Right lobe of liver (tissue), 6 donors: ENCODE results near the gene TADA2B. TPM values are rescaled to one million over a fixed set of nuclear protein-coding genes. Genes with fewer than 3 reads are reported as not detected.

Experiments used
- ATAC-seq, 4 donors: fragments of 200-7000 bp; cut with Tn5 transposase; one replicate each; pipeline ENCODE4 v1.9.1; 2020; ENCODE audit warnings: mild to moderate bottlenecking in 4 of 4, moderate library complexity in 4 of 4
- DNase-seq, 3 donors: peaks; one replicate each; pipeline ENCODE4 v3.0.0-alpha.2; 2020
- H3K27ac ChIP-seq, 3 donors: fragments of 200-600 bp; one replicate each; pipeline ENCODE4 v1.8.0; 2022
- H3K27me3 ChIP-seq, 2 donors: fragments of 200-600 bp; one replicate each; pipeline ENCODE4 v1.8.0; 2022
- H3K36me3 ChIP-seq, 4 donors: fragments of 200-600 bp; sonication (generic) in 1 of 4; one replicate each; pipeline versions ENCODE4 v1.5.1 to v1.8.0; 2017 to 2022; ENCODE audit warnings: control low read depth in 1 of 4
- H3K4me1 ChIP-seq, 4 donors: fragments of 200-600 bp; sonication (generic) in 1 of 4; one replicate each; pipeline versions ENCODE4 v1.5.1 to v1.8.0; 2017 to 2022; ENCODE audit warnings: control low read depth in 1 of 4
- H3K4me3 ChIP-seq, 3 donors: fragments of 200-600 bp; one replicate each; pipeline ENCODE4 v1.8.0; 2022
- H3K9me3 ChIP-seq, 4 donors: fragments of 200-600 bp; sonication (generic) in 1 of 4; one replicate each; pipeline versions ENCODE4 v1.5.1 to v1.8.0; 2017 to 2022; ENCODE audit warnings: control low read depth in 1 of 4
- CTCF ChIP-seq, 4 donors: fragments of 200-600 bp in 3 of 4; fragments of 450-650 bp in 1 of 4; IDR thresholded peaks; one replicate each; pipeline versions ENCODE4 v1.5.1 to v1.8.0; 2016 to 2022; ENCODE audit warnings: antibody characterized with exemption in 4 of 4, mild to moderate bottlenecking in 2 of 4
- POLR2A ChIP-seq: fragments of 450-650 bp; IDR thresholded peaks from one replicate; pipeline ENCODE4 v1.6.1; 2017; ENCODE audit warnings: antibody characterized with exemption, mild to moderate bottlenecking
- WGBS: methylation state at CpG from one replicate; pipeline ENCODE4 v1.1.6; 2018; ENCODE audit warnings: low coverage, low lambda C conversion rate; ENCODE audit not compliant: insufficient coverage; ENCODE audit errors: missing lambda C conversion rate; 5-methylcytosine and 5-hydroxymethylcytosine counted together
- intact Hi-C, 2 donors: fragments of 100-400 bp; cut with DNase I; formaldehyde crosslinking; loops; one replicate each; pipeline versions ENCODE4 v1.11.2 to v1.14.1; 2022
- total RNA-seq, 6 experiments: library from RNA; depleted of rRNA in 2 of 6; stranded (reverse); fragments of >200 nt in 2 of 6; fragmentation: NEBNext Ultra II Directional in 3 of 6; extraction: Animal tissue kit (Norgen Biotek cat#: 25700) in 3 of 6; gene quantifications; one replicate each; pipeline versions ENCODE4 v1.1.0 to v1.2.4, GENCODE V29; 2016 to 2023
- donor health status: DM: no; HTN: yes; CAD: no.
- donor health status: DM: no; HTN: no; CAD: no.
- donor health status: DM: no; HTN: no; CAD: no.
- donor health status: DM: no; HTN: yes; CAD: no.
- donor health status: DM: no; HTN: yes; CAD: no.

TADA2B gene
- total RNA-seq, 6 experiments from 2014 or later: 12.1 to 16.3 (median 14.0) TPM

GRCh38 chr4:7103031-7103606, 59.9 kb downstream of the TADA2B start:
- peak overlapping the region; percentile 58 to 74 (median 61) for H3K4me3 ChIP-seq
- DNase-seq (peak; percentile 93 to 94 (median 94)), ATAC-seq (peak; percentile 90 to 93 (median 92))
- TF ChIP-seq CTCF (IDR thresholded peaks at IDR 0.05): no peak
- TF ChIP-seq POLR2A: peak; percentile 59
- no peaks in the 10 kb centered on the region for H3K36me3 ChIP-seq
- intact Hi-C loops: no loop called here
- H3K27me3 ChIP-seq: no peaks in the 10 kb centered on the region
- 2% methylated on average over 20 of the region's 35 CpGs for WGBS
- H3K27ac ChIP-seq: peak overlapping the region; percentile 48 to 78 (median 69)
- peaks cover 0 to 21% (median 4%) of the 10 kb centered on the region in 4 donors for H3K4me1 ChIP-seq
- H3K9me3 ChIP-seq: no peaks in the 10 kb centered on the region

GRCh38 chr4:7103607-7104365, 60.6 kb downstream of the TADA2B start:
- WGBS: 15% methylated on average over 8 of the region's 21 CpGs
- H3K9me3 ChIP-seq: no peaks in the 10 kb centered on the region
- H3K27ac ChIP-seq: peak overlapping the region; percentile 41 to 69 (median 56)
- no peak for TF ChIP-seq CTCF (IDR thresholded peaks at IDR 0.05)
- no peak for TF ChIP-seq POLR2A
- DNase-seq (peak; percentile 83 to 89 (median 86)), ATAC-seq (peak; percentile 58 to 74 (median 60))
- H3K36me3 ChIP-seq: no peaks in the 10 kb centered on the region
- H3K4me1 ChIP-seq: peaks cover 0 to 21% (median 4%) of the 10 kb centered on the region in 4 donors
- intact Hi-C loops: no loop called here
- no peaks in the 10 kb centered on the region for H3K27me3 ChIP-seq
- H3K4me3 ChIP-seq: peak overlapping the region; percentile 58 to 74 (median 61)

GRCh38 chr4:7104366-7105031, 61.3 kb downstream of the TADA2B start:
- ATAC-seq (no peak), DNase-seq (peak in 1 of 3 donors; percentile 53)
- Histone ChIP-seq H3K4me3 (no peak overlapping the region), H3K27ac (peak overlapping the region in 1 of 3 donors; percentile 69), H3K4me1 (peaks cover 0 to 21% (median 4%) of the 10 kb centered on the region in 4 donors), H3K9me3 (no peaks in the 10 kb centered on the region), H3K27me3 (no peaks in the 10 kb centered on the region), H3K36me3 (no peaks in the 10 kb centered on the region)
- intact Hi-C loops: no loop called here
- WGBS: 87% methylated on average over 4 of the region's 7 CpGs
- TF ChIP-seq POLR2A: no peak
- no peak for TF ChIP-seq CTCF (IDR thresholded peaks at IDR 0.05)

GRCh38 chr4:7105276-7105675, 62.1 kb downstream of the TADA2B start:
- no peak for ATAC-seq
- no peaks in the 10 kb centered on the region for H3K36me3 ChIP-seq
- DNase-seq: peak in 1 of 3 donors; percentile 53
- TF ChIP-seq POLR2A (no peak), CTCF (IDR thresholded peaks at IDR 0.05) (no peak)
- 28% methylated on average over 7 of the region's 15 CpGs for WGBS
- no peak overlapping the region for H3K4me3 ChIP-seq
- peaks cover 0 to 21% (median 4%) of the 10 kb centered on the region in 4 donors for H3K4me1 ChIP-seq
- intact Hi-C loops: no loop called here
- no peak overlapping the region for H3K27ac ChIP-seq
- no peaks in the 10 kb centered on the region for H3K9me3 ChIP-seq
- no peaks in the 10 kb centered on the region for H3K27me3 ChIP-seq
